ENCODE results near the gene ZFYVE21.

- TF ChIP-seq GABPA (IDR thresholded peaks at IDR 0.05; ENCODE audit: low read depth) (no peak), POLR2AphosphoS5 (IDR thresholded peaks at IDR 0.05; ENCODE audit: low read depth) (no peak)
These were observed 59.9 kb downstream of the ZFYVE21 start for GRCh38 chr14:103775506-103775905.

Data from HL-60 (cell line).